GM12891 (cell line): ENCODE data around the gene CMTM6.

ENCODE experiments used
- PAX5 ChIP-seq: IDR thresholded peaks from 2 replicates; pipeline ENCODE4 v1.6.1; 2011; ENCODE audit warnings: low read length, moderate library complexity, mild to moderate bottlenecking; ENCODE audit not compliant: insufficient read depth, severe bottlenecking
- POLR2A ChIP-seq: IDR thresholded peaks from 2 replicates; pipeline ENCODE4 v1.6.1; 2011; ENCODE audit warnings: low read depth, low read length, control low read depth
- POLR2AphosphoS5 ChIP-seq: IDR thresholded peaks from 2 replicates; pipeline ENCODE4 v1.6.1; 2011; ENCODE audit warnings: low read depth, low read length, control low read depth
- POU2F2 ChIP-seq: IDR thresholded peaks from 2 replicates; pipeline ENCODE4 v1.6.1; 2011; ENCODE audit warnings: low read depth, mild to moderate bottlenecking, control low read depth, low read length, moderate library complexity
- SPI1 ChIP-seq: IDR thresholded peaks from 2 replicates; pipeline ENCODE4 v1.6.1; 2011; ENCODE audit warnings: low read depth, low read length, control low read depth
- TAF1 ChIP-seq: IDR thresholded peaks from 2 replicates; pipeline ENCODE4 v1.6.1; 2011; ENCODE audit warnings: low read depth, low read length, control low read depth

GRCh38 chr3:32506466-32506865 lies 3.8 kb upstream of the CMTM6 start:
- TF ChIP-seq POLR2AphosphoS5 (no peak), SPI1 (no peak), POLR2A (no peak), TAF1 (no peak), PAX5 (no peak), POU2F2 (no peak)
